ENCODE data around the gene DNAAF6.
"Not testable (repeated sequence)": the region's sequence is repeated elsewhere in the genome, so short reads cannot be mapped to it uniquely, and the experiment has no call there.

The DNAAF6 gene

DNA sequence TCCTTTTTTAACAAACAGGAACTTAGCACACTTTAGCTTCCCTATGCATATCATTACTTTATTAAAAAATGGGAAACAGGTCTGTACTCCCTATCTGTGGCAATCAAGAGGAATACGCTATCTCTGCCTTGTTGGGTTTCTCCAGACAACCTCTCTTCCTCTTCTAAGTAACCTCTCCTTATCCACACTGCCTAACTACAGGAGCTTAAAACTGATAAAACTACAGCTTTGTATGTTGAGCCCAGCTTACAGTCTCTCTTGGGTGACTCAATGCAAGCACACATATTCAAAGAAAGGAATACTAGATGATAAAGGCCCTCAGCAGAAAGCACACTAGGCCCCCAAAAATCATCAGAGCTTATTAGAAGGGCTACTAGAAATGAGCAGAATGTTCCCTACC, 9.1 kb upstream of the DNAAF6 start:
- ChIA-PET CTCF (no interaction called here), POLR2A (no interaction called here)
- TF ChIP-seq CTCF (IDR thresholded peaks at IDR 0.05; ENCODE audit: insufficient read depth, low read length, missing control alignments), result no peak
- no peak for DNase-seq (ENCODE audit: low read depth, low spot score)
- H3K4me3 ChIP-seq (ENCODE audit: low read depth, low read length), result no peak overlapping the region

GRCh38 chrX:107198074-107198473, 8.3 kb upstream of the DNAAF6 start:
- DNase-seq (ENCODE audit: low read depth, low spot score); POLR2A ChIA-PET; CTCF ChIA-PET; H3K4me3 ChIP-seq (ENCODE audit: low read depth, low read length): not testable (repeated sequence)

DNA sequence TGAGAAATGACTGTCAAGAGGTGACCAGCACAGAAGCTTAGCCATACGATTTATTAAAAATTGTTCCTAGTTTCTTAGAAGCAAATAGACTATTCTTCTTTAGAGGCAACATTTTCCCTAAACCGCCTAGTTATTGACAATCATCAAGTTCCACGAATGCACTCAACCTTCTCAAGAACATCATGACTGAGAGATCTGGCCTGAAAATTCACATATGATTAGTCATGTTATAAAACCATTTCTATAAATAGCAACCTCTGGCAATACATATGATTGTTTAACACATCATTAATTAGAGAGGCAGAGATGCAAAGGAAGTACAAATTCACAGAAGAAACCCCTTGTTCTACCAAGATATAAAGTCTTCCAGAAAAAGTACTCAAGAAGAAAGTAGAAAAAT, 6.9 kb upstream of the DNAAF6 start:
- no peak for DNase-seq (ENCODE audit: low read depth, low spot score)
- TF ChIP-seq CTCF (IDR thresholded peaks at IDR 0.05; ENCODE audit: insufficient read depth, low read length, missing control alignments), result no peak
- no peak overlapping the region for H3K4me3 ChIP-seq (ENCODE audit: low read depth, low read length)
- ChIA-PET POLR2A (no interaction called here), CTCF (no interaction called here)

DNA sequence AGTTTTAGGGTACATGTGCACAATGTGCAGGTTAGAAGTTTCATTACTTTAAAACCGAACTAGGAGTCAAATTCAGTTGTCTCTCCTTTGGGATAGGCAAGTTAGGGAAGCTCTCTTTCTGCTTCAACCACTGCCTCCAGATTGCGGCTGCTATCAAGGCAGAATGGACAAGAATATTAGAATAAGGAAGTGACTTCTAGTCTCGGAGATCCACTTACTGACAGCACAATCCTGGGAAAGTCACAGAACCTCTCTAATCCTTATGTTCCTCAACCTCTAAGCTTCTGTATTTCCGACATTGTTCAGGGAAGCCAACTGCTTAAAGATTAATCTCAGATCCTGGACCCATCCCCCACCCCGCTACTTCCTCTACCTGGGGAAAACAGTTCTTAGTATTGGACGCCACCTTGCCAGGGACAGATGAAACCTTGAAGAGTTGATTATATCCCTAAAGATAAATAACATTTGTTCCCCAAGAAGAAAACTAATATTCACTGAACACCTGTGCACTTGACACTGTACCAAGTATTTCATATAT, 2.3 kb upstream of the DNAAF6 start:
- POLR2A ChIA-PET, result no interaction called here
- H3K4me3 ChIP-seq (ENCODE audit: low read depth, low read length), result no peak overlapping the region
- CTCF ChIA-PET, result no interaction called here
- DNase-seq (ENCODE audit: low read depth, low spot score), result no peak
- TF ChIP-seq CTCF (IDR thresholded peaks at IDR 0.05; ENCODE audit: insufficient read depth, low read length, missing control alignments), result no peak

DNA sequence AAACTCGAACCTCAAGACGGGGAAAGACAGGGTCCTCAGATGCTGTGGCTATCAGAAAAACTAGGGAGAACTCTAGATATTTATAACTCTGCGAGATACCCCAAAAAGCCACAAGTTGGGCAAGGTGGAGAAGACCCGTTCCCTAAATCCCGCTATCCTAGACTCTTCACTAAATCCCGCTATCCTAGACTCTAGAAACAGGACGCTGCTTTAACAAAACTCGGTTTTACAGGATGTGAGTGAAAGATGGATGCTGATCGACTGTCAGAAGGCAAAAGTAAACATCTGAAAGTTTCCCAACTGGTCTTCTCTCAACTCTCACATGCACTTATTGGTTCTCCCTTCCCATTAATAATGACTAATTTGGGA, 270 bp downstream of the DNAAF6 start:
- H3K4me3 ChIP-seq (ENCODE audit: low read depth, low read length), result no peak overlapping the region; the same call in 1 of the 2 replicates
- TF ChIP-seq CTCF (IDR thresholded peaks at IDR 0.05; ENCODE audit: insufficient read depth, low read length, missing control alignments), result no peak
- DNase-seq (ENCODE audit: low read depth, low spot score), result no peak
- CTCF ChIA-PET, result no interaction called here
- POLR2A ChIA-PET, result no interaction called here

DNA sequence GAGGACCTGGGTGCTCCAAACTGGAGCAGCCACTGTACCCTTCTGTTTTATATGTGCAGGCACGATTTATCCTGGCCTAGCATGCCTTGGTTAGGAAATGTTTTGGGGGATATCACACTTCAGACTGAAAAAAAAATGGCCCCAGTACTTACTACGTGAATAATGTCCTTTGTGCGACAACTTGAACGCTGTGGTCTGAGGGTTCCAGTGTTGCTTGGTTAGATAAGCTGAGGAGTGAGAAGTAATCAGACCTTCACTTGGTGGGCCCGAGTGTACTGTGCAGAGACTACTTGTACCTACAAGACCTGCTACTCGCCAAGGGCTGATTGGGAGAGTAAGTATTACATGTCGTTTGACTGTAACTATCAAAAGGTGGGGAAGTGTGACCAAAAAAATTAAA, 678 bp downstream of the DNAAF6 start:
- POLR2A ChIA-PET, result no interaction called here
- DNase-seq (ENCODE audit: low read depth, low spot score), result no peak

More for the DNA sequence above, 678 bp downstream of the DNAAF6 start:
- no peak for TF ChIP-seq CTCF (IDR thresholded peaks at IDR 0.05; ENCODE audit: insufficient read depth, low read length, missing control alignments)
- CTCF ChIA-PET, result no interaction called here
- no peak overlapping the region for H3K4me3 ChIP-seq (ENCODE audit: low read depth, low read length)

Measured in AG04449 (cell line).